ENCODE data around the gene CFAP47.
"Not testable (repeated sequence)": the region's sequence is repeated elsewhere in the genome, so short reads cannot be mapped to it uniquely, and the experiment has no call there.

CFAP47 gene

DNA sequence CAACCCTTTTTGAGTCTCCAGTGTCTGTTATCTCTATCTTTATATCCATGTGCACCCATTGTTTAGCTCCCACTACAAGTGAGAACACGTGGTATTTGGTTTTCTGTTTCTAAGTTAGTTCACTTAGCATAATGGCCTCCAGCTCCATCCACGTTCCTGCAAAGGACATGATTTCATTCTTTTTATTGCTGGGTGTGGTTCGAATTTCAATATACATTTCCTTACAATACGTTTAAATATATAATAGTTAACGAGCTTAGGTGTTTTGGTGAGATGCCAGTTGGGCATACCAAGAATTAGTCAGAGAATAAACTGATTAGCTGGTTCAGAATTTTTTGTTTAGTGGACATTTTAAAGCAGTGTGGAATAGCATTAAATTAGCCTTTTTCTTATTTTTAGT is 196.7 kb downstream of the CFAP47 start:
- H3K27ac ChIP-seq = no peak overlapping the region
- TF ChIP-seq, protein P1, sequence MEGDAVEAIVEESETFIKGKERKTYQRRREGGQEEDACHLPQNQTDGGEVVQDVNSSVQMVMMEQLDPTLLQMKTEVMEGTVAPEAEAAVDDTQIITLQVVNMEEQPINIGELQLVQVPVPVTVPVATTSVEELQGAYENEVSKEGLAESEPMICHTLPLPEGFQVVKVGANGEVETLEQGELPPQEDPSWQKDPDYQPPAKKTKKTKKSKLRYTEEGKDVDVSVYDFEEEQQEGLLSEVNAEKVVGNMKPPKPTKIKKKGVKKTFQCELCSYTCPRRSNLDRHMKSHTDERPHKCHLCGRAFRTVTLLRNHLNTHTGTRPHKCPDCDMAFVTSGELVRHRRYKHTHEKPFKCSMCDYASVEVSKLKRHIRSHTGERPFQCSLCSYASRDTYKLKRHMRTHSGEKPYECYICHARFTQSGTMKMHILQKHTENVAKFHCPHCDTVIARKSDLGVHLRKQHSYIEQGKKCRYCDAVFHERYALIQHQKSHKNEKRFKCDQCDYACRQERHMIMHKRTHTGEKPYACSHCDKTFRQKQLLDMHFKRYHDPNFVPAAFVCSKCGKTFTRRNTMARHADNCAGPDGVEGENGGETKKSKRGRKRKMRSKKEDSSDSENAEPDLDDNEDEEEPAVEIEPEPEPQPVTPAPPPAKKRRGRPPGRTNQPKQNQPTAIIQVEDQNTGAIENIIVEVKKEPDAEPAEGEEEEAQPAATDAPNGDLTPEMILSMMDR (IDR thresholded peaks at IDR 0.05) = no peak
- no peak overlapping the region for H3K4me3 ChIP-seq

GRCh38 chrX:36159254-36159653 is 239.7 kb downstream of the CFAP47 start:
- TF ChIP-seq, protein P1 (IDR thresholded peaks at IDR 0.05) = no peak
- no peak overlapping the region for H3K4me3 ChIP-seq
- H3K27ac ChIP-seq = no peak overlapping the region
- no peak for DNase-seq (ENCODE audit: low spot score)

More for the DNA sequence above, 196.7 kb downstream of the CFAP47 start:
- DNase-seq (ENCODE audit: low spot score) = no peak

- no peak for DNase-seq (ENCODE audit: low spot score)
- no peak overlapping the region for H3K4me3 ChIP-seq
- TF ChIP-seq, protein P1 (IDR thresholded peaks at IDR 0.05) = no peak
- H3K27ac ChIP-seq = no peak overlapping the region
Measured at GRCh38 chrX:36160081-36160480, 240.5 kb downstream of the CFAP47 start.

- DNase-seq (ENCODE audit: low spot score) = no peak
- TF ChIP-seq, protein P1 (IDR thresholded peaks at IDR 0.05) = no peak
- no peak overlapping the region for H3K4me3 ChIP-seq
- no peak overlapping the region for H3K27ac ChIP-seq
Measured at GRCh38 chrX:36198575-36198974, 279.0 kb downstream of the CFAP47 start.

GRCh38 chrX:36199928-36200327 is 280.4 kb downstream of the CFAP47 start:
- TF ChIP-seq, protein P1 (IDR thresholded peaks at IDR 0.05) = no peak
- no peak overlapping the region for H3K4me3 ChIP-seq
- DNase-seq (ENCODE audit: low spot score) = no peak

DNA sequence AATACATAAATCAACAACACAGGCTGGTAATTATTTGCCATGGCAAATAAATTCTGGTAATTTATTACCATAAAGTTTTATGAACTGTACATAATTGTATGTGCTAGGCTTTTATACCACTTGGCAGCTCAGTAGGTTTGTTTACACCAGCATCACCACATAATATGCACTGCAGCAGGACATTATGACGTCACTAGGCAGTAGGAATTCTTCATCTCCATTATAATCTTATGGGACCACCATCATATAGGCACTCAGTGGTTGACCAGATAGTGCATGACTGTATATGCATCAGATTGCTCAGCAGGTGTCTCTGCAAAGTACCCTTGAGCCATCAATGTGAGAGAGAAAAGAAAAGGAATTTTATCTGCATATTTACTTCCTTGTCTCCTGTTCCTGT is 295.4 kb downstream of the CFAP47 start:
- no peak for DNase-seq (ENCODE audit: low spot score)
- TF ChIP-seq, protein P1 (IDR thresholded peaks at IDR 0.05) = no peak
- H3K4me3 ChIP-seq = no peak overlapping the region
- H3K27ac ChIP-seq = no peak overlapping the region

More at GRCh38 chrX:36199928-36200327, 280.4 kb downstream of the CFAP47 start:
- no peak overlapping the region for H3K27ac ChIP-seq

GRCh38 chrX:36218801-36219200 is 299.3 kb downstream of the CFAP47 start:
- H3K4me3 ChIP-seq = no peak overlapping the region
- no peak for DNase-seq (ENCODE audit: low spot score)
- no peak overlapping the region for H3K27ac ChIP-seq
- TF ChIP-seq, protein P1 (IDR thresholded peaks at IDR 0.05) = no peak

- not testable (repeated sequence) for DNase-seq (ENCODE audit: low spot score); H3K4me3 ChIP-seq; H3K27ac ChIP-seq
Measured at GRCh38 chrX:36234840-36235528, 315.4 kb downstream of the CFAP47 start.
